ENCODE measurements around the gene IQSEC2.

IQSEC2 gene

DNA sequence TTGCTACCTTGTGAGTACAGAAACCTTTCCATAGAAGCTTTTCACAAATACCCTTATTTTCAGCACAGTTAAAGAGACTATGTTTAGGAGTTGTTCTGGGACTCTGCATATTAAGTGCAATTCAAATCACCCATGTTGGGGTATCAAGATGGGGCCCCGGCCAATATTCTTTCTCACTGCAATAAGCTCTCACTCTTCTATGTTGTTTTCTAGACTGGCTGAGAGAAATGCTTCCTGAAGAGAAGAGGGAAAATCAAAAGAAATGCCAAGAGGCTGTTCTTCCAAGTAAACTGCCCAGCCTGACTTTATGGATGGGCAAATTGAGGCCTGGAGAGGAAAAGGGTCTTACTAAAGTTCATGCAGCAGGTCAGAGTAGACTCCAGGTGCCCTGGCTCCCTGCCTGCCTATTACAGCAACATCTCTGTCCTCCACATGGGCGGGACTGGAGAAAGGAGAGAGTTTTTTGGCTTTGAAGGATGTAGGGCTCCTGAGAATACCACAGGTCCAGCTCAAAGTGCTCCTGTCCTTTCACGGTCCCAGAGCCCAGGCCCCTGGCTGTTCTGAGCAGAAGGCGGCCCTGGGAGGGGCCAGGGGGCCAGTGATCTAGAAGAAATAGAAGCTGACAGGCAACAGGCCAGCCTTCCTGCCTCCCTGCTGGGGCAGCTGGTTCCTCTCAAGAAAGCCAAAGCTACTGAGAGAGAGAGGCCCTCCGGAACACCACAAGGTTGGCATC lies 745 bp upstream of the IQSEC2 start:
- TF ChIP-seq TEAD4 (IDR thresholded peaks at IDR 0.05): no peak
- no peak for TF ChIP-seq RAD21 (IDR thresholded peaks at IDR 0.05; ENCODE audit: low read depth)
- TF ChIP-seq, protein P1, sequence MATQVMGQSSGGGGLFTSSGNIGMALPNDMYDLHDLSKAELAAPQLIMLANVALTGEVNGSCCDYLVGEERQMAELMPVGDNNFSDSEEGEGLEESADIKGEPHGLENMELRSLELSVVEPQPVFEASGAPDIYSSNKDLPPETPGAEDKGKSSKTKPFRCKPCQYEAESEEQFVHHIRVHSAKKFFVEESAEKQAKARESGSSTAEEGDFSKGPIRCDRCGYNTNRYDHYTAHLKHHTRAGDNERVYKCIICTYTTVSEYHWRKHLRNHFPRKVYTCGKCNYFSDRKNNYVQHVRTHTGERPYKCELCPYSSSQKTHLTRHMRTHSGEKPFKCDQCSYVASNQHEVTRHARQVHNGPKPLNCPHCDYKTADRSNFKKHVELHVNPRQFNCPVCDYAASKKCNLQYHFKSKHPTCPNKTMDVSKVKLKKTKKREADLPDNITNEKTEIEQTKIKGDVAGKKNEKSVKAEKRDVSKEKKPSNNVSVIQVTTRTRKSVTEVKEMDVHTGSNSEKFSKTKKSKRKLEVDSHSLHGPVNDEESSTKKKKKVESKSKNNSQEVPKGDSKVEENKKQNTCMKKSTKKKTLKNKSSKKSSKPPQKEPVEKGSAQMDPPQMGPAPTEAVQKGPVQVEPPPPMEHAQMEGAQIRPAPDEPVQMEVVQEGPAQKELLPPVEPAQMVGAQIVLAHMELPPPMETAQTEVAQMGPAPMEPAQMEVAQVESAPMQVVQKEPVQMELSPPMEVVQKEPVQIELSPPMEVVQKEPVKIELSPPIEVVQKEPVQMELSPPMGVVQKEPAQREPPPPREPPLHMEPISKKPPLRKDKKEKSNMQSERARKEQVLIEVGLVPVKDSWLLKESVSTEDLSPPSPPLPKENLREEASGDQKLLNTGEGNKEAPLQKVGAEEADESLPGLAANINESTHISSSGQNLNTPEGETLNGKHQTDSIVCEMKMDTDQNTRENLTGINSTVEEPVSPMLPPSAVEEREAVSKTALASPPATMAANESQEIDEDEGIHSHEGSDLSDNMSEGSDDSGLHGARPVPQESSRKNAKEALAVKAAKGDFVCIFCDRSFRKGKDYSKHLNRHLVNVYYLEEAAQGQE (IDR thresholded peaks at IDR 0.05; ENCODE audit: low read depth): no peak
- TF ChIP-seq, protein P2, sequence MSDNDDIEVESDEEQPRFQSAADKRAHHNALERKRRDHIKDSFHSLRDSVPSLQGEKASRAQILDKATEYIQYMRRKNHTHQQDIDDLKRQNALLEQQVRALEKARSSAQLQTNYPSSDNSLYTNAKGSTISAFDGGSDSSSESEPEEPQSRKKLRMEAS (IDR thresholded peaks at IDR 0.05): no peak
- TF ChIP-seq TAF1 (IDR thresholded peaks at IDR 0.05; ENCODE audit: low read depth): no peak
- no peak for TF ChIP-seq TCF12 (IDR thresholded peaks at IDR 0.05; ENCODE audit: low read depth)

DNA sequence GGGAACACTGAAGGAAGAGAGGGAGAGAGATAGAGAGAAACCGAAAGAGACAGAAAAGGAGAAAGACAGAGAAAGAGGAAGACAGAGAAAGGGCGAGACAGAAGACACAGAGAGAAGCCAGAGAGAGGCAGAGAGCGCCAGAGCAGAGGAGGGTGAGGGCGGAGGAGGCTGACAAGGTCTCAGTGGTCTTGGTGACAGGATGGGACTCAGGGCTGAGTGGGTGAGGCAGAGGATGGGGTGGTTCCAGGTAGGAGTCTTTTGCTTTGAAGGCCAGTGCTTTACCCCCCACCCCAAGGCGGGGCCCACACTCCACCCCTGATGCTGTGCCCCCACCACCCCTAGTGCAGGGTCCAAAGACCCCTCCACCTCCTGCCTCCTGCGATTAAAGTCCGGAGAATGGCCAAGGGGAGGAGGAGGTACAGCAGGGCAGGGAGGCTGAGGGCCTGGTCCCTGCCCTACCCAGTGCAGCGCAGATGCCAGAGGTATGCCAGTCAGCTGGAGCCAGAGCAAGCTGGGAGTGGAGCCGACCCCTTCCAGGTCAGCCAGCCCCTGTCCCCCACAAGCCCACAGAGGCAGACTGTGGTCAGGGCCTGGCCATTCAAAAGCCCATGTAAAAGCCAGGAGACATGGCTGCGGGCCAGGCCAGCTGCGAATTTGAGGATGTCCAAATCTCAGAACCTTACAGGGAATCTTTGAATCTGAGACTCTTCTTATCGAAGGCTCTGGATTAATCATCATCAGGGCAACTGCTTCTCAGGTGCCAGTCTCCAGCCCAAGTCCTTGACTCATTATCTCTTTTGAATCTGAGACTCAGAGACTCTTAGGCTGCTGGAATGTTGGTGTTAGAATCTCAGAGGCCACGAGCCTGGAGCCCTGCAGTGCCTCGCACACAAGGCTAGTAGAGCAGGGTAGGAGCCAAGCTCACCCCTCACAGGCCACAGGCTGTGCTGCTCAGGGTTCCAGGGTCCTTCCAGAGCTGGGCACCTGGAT lies 758 bp downstream of the IQSEC2 start:
- 0 out of 2 replicates have a peak, but pooled peaks have one; percentile 7 for TF ChIP-seq TEAD4 (IDR thresholded peaks at IDR 0.05)
- no peak for TF ChIP-seq CEBPB (IDR thresholded peaks at IDR 0.05)

DNA sequence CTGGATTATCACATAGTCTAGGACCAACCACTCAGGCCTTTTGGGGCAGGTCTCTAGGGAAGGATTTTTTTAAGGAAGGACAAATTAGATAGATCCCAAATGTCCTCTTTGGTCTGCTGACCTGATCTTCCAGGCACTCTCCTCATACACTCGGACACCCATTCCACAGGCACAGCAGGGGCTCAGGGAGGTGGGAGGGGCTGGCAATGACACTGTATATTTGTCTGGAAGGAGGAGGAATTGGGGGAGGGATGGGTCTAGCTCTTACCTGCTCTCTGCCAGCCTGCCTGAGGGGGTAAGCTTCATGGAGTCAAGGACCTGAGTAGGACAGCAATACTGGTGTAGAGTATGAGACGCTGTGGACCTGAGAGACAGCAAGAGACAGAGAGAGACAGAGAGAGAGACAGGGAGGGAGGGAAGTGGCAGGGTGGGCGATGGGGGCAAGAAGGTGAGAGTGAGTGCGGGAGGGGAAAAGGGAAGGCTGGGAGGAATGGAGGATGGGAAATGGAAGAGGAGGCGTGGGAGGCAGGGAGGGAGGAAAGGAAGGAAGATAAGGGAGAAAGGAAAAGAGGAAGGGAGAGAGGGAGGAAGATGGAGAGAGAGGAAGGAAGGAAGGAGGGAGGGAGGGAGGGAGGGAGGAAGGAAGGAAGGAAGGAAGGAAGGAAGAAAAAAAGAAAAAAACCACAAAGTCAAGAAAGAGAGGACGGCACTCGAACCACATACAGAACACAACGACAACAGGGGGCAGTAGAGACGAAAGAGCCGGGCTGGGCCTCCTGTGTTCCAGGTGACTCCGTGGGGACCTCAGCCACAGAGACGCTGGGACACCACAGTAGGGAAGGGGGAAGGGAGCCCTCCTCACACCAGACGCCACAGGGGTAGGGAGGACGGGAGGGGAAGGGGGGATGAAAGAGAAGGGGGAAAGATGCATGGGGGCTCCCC lies 1.8 kb downstream of the IQSEC2 start:
- TF ChIP-seq NFIC (IDR thresholded peaks at IDR 0.05): no peak
- no peak for TF ChIP-seq TEAD4 (IDR thresholded peaks at IDR 0.05)

DNA sequence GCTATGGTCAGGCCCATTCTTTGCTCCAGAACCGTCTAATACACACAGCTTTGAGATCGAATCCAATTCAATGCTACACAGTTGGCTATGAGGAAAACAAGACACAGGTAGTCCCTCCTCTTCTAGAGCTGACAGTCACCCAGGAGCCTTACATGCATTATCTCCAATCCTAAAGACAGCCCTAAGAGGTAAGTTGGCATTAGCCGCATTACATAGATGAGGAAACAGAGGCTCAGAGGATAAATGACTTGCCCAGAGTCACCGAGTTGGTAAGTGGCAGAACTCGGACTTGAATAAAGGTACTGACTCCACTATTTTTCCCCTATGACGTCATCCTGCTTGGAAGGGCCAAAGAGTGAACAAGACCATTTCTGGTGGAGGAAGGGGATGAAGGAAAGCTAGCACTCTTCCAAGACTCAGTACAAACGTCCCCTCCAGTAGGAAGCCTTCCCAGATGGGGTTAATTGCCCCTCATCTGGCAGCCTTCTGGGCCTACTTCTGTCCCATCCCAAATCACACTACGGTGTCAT lies 8.5 kb downstream of the IQSEC2 start:
- TF ChIP-seq, protein P1 (IDR thresholded peaks at IDR 0.05; ENCODE audit: low read depth): no peak

DNA sequence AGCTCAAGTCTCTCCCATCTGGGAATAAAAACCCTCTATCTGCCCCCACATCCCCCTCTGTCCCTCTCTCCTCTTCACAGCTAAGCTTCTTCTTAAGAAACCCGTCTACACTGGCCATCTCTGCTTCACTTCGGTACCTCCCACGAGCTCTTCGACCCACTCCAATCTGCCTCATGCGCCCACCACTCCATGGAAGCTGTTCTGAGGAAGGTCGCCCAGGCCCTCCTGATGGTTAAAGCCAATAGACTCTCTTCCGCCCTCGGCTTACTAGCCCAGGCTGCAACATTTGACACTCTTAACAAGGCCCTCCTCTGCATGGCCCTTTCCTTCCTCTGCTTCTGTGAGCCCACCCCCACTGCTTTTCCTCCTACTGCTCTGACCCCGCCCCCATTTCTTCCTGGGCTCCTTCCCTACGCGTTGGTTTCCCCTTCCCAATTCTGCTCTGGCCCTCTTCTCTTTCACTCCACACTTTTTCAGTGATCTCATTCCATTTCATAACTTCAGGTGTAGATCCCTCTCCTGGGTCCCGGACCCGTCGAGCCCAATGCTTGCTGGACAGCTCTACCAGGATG lies 11.8 kb downstream of the IQSEC2 start:
- TF ChIP-seq TEAD4 (IDR thresholded peaks at IDR 0.05): no peak
- TF ChIP-seq TAF1 (IDR thresholded peaks at IDR 0.05; ENCODE audit: low read depth): no peak
- TF ChIP-seq EP300 (IDR thresholded peaks at IDR 0.05; ENCODE audit: borderline replicate concordance): no peak
- TF ChIP-seq, protein P2 (IDR thresholded peaks at IDR 0.05): no peak
- TF ChIP-seq RAD21 (IDR thresholded peaks at IDR 0.05; ENCODE audit: low read depth): no peak
- no peak for TF ChIP-seq EGR1 (IDR thresholded peaks at IDR 0.05)
- TF ChIP-seq TCF12 (IDR thresholded peaks at IDR 0.05; ENCODE audit: low read depth): no peak
- TF ChIP-seq, protein P1 (IDR thresholded peaks at IDR 0.05; ENCODE audit: low read depth): no peak
- TF ChIP-seq ZBTB7A (IDR thresholded peaks at IDR 0.05; ENCODE audit: low read depth): no peak
- TF ChIP-seq YY1 (IDR thresholded peaks at IDR 0.05; ENCODE audit: low read depth): no peak
- TF ChIP-seq CEBPB (IDR thresholded peaks at IDR 0.05): no peak
- TF ChIP-seq NFIC (IDR thresholded peaks at IDR 0.05): no peak
- TF ChIP-seq, protein P3, sequence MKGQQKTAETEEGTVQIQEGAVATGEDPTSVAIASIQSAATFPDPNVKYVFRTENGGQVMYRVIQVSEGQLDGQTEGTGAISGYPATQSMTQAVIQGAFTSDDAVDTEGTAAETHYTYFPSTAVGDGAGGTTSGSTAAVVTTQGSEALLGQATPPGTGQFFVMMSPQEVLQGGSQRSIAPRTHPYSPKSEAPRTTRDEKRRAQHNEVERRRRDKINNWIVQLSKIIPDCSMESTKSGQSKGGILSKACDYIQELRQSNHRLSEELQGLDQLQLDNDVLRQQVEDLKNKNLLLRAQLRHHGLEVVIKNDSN (IDR thresholded peaks at IDR 0.05): no peak
